HL-60 (cell line): ENCODE measurements around the gene PRKCE.

Experiments used
- POLR2AphosphoS5 ChIP-seq: IDR thresholded peaks from 2 replicates; pipeline ENCODE4 v1.6.1; 2012; ENCODE audit warnings: low read depth
- SPI1 ChIP-seq: IDR thresholded peaks from 2 replicates; pipeline ENCODE4 v1.6.1; 2012; ENCODE audit warnings: low read depth, mild to moderate bottlenecking, borderline replicate concordance
- TF ChIP-seq, protein P1 (sequence below): IDR thresholded peaks from one replicate; pipeline ENCODE4 v1.5.1; 2011; ENCODE audit warnings: low read length, control low read depth, inconsistent platforms; ENCODE audit not compliant: insufficient read depth

DNA sequence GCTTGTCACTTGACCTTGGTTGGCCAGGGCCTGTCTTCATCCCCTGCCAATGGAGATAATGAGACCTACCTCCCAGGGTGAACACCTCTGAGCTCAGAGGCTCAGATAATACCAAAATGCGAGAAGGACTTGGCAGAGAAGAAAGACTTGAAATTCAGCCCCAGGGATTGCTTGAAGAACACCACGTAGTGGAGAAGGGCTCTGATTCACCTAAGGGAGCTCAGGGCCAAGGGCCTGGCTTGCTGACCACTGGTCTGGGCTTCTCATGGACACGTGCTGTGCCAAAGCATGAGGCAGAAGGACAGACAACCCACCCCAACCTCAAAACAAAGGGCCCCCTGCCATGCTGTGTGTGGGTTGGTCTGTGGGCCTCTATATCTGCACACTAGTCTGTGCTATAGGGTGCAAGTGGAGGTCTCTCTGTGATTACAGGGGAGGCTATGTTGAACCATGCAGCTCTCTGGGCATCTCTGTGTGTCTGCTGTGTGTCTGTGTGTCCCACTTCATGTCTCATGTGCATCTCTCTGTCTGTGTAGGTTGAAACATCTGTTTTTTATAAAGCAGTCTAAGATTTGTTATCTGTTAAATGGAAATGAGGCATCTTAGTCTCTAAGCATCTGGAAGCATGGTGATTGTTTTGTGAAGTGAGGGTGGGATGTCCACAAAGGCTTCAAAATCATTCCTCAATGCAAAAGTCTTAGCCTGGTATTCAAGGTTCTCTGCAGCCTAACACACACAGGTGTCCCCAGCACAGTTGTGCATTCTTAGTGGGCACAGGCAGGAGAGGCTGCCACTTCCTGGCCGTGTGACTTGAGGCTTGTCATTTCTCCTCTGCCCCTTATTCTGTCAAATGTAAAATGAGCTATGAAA lies 584.8 kb downstream of the PRKCE start:
- TF ChIP-seq, protein P1, sequence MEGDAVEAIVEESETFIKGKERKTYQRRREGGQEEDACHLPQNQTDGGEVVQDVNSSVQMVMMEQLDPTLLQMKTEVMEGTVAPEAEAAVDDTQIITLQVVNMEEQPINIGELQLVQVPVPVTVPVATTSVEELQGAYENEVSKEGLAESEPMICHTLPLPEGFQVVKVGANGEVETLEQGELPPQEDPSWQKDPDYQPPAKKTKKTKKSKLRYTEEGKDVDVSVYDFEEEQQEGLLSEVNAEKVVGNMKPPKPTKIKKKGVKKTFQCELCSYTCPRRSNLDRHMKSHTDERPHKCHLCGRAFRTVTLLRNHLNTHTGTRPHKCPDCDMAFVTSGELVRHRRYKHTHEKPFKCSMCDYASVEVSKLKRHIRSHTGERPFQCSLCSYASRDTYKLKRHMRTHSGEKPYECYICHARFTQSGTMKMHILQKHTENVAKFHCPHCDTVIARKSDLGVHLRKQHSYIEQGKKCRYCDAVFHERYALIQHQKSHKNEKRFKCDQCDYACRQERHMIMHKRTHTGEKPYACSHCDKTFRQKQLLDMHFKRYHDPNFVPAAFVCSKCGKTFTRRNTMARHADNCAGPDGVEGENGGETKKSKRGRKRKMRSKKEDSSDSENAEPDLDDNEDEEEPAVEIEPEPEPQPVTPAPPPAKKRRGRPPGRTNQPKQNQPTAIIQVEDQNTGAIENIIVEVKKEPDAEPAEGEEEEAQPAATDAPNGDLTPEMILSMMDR: no peak
- TF ChIP-seq SPI1: no peak
- TF ChIP-seq POLR2AphosphoS5: no peak
